Heart right ventricle (tissue), 16 donors: ENCODE measurements around the gene LRRC8C. TPM values are rescaled to one million over a fixed set of nuclear protein-coding genes. Genes with fewer than 3 reads are reported as not detected.
A peak's percentile ranks its signal among the peaks of the same experiment; 100 is the strongest.
"Not testable (repeated sequence)": the region's sequence is repeated elsewhere in the genome, so short reads cannot be mapped to it uniquely, and the experiment has no call there.

Experiments used
- ATAC-seq, 8 donors: fragments of 200-7000 bp; cut with Tn5 transposase; one replicate each; pipeline ENCODE4 v1.9.1; 2020; ENCODE audit warnings: mild to moderate bottlenecking in 8 of 8, moderate library complexity in 8 of 8, moderate number of reproducible peaks in 1 of 8
- DNase-seq, 2 donors: peaks; one replicate each; pipeline ENCODE4 v3.0.0-alpha.2; 2020
- H3K27ac ChIP-seq, 10 donors: fragments of 200-600 bp; sonication (generic) in 2 of 10; one replicate each; pipeline versions ENCODE4 v1.5.0 to v1.8.0; 2020 to 2022; ENCODE audit warnings: mild to moderate bottlenecking in 3 of 10
- H3K27me3 ChIP-seq, 7 donors: fragments of 200-600 bp; one replicate each; pipeline ENCODE4 v1.8.0; 2021 to 2022; ENCODE audit warnings: mild to moderate bottlenecking in 2 of 7
- H3K36me3 ChIP-seq, 9 donors: fragments of 200-600 bp; sonication (generic) in 1 of 9; one replicate each; pipeline versions ENCODE4 v1.5.0 to v1.8.0; 2020 to 2022; ENCODE audit warnings: mild to moderate bottlenecking in 2 of 9
- H3K4me1 ChIP-seq, 9 donors: fragments of 200-600 bp; sonication (generic) in 1 of 9; one replicate each; pipeline versions ENCODE4 v1.5.0 to v1.8.0; 2020 to 2022; ENCODE audit warnings: mild to moderate bottlenecking in 4 of 9
- H3K4me3 ChIP-seq, 10 donors: fragments of 200-600 bp; sonication (generic) in 2 of 10; one replicate each; pipeline versions ENCODE4 v1.5.0 to v1.8.0; 2020 to 2022; ENCODE audit warnings: mild to moderate bottlenecking in 7 of 10, moderate library complexity in 2 of 10
- H3K9me3 ChIP-seq, 11 donors: fragments of 200-600 bp in 10 of 11; sonication (generic) in 2 of 11; one replicate each; pipeline versions ENCODE4 v1.5.0 to v1.8.0; 2013 to 2022; ENCODE audit warnings: mild to moderate bottlenecking in 2 of 11, control low read depth in 1 of 11, moderate library complexity in 1 of 11
- WGBS, 2 donors: extraction: QIAGEN DNeasy Blood & Tissue Kit; methylation state at CpG; one replicate each; pipeline ENCODE4 v1.1.7; 2013; ENCODE audit warnings: inconsistent platforms in 1 of 2; 5-methylcytosine and 5-hydroxymethylcytosine counted together
- intact Hi-C, 10 donors: fragments of 100-400 bp; cut with DNase I; formaldehyde crosslinking; loops; one replicate each; pipeline versions ENCODE4 v1.11.1 to v1.14.2; 2022
- polyA plus RNA-seq, 2 donors: library from polyadenylated mRNA; stranded (reverse); fragments of 200-250 nt; gene quantifications; one replicate each; pipeline ENCODE4 v1.2.3, GENCODE V29; 2013
- total RNA-seq, 10 donors: library from RNA; stranded (reverse); fragmentation: NEBNext Ultra II Directional in 3 of 10; extraction: Animal tissue kit (Norgen Biotek cat#: 25700) in 3 of 10; gene quantifications; one replicate each; pipeline versions ENCODE4 v1.2.1 to v1.2.4, GENCODE V29; 2021 to 2023
- TF ChIP-seq, protein P1 (sequence below), 9 donors: fragments of 200-600 bp; sonication (generic) in 2 of 9; IDR thresholded peaks; one replicate each; pipeline versions ENCODE4 v1.5.0 to v1.8.0; 2021 to 2022; ENCODE audit warnings: antibody characterized with exemption in 9 of 9, mild to moderate bottlenecking in 5 of 9, moderate library complexity in 1 of 9
- donor health status: Arrhythmogenic right ventricular cardiomyopathy.
- donor health status: ischemic (EF 13 %, LVEDD 7.1; RV severe dilation, severe dysfunction).
- donor health status: healthy with polysubstance abuse.
- donor health status: DM: no; HTN: yes; CAD: no.
- donor health status: DM: no; HTN: no; CAD: no.
- donor health status: ischemic (EF 25% LVEDD 6.9; RV normal size, moderate dysfunction).
- donor health status: ischemic (EF 25% LVEDD 5.7; RV mildly dilated, moderate dysfunction).
- donor health status: healthy.
- donor health status: DM: yes; HTN: yes; CAD: no.
- donor health status: Ischemic cardiomyopathy.
- donor health status: ischemic (EF 35%, LVEDD 5.7; RV mildly dilated, moderate dysfunction).
- donor health status: nonischemic (EF 11% LVEDD 7.7; RV severe dilation, severe dysfunction).
- donor health status: DM: yes; HTN: yes; CAD: no.
- donor health status: PGD.
- donor health status: ischemic (EF 29% LVEDD 5.4; RV normal size, mild dysfunction).
- donor health status: nonischemic (EF 23%, LVEDD 6.1; RV moderate dilation, normal function).

Gene LRRC8C
- total and polyA plus RNA-seq, 12 donors, result 3.7 to 12.3 (median 8.2) TPM

DNA sequence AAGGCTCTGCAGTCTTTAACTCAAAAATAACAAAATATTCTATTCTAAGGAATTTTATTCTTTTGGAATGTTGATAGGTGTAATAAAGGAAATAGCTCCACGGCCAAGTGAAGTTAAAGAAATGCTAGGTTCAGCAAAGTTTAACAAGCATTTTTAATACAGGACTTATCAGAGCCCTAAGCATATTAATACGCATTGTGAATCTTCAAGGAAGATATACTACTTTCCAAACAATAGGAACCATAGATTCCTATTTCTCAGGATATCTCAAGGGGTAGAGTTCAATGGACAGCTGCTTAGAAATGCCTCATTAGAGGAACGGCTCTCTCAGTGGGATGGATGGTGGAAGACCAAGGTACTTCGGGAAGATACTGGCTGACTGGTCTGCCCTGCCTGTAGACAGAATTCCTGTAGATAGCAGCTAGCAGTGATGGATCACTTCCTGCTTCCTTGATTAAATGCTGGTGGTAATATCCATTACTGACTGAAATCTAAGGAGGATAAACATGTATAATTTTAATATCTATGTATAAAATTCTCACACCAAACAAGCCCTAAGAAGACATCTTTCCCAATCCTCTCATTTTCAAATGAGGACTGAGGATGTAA lies 8.1 kb upstream of the LRRC8C start:
- Histone ChIP-seq H3K4me3 (no peak overlapping the region), H3K4me1 (peaks cover 0 to 27% (median 7%) of the 10 kb centered on the region in 9 donors), H3K9me3 (no peaks in the 10 kb centered on the region), H3K27ac (peak overlapping the region in 2 of 10 donors; percentile 48 to 49), H3K36me3 (peaks cover 0 to 18% (median 0%) of the 10 kb centered on the region in 9 donors), H3K27me3 (no peaks in the 10 kb centered on the region)
- TF ChIP-seq, protein P1, sequence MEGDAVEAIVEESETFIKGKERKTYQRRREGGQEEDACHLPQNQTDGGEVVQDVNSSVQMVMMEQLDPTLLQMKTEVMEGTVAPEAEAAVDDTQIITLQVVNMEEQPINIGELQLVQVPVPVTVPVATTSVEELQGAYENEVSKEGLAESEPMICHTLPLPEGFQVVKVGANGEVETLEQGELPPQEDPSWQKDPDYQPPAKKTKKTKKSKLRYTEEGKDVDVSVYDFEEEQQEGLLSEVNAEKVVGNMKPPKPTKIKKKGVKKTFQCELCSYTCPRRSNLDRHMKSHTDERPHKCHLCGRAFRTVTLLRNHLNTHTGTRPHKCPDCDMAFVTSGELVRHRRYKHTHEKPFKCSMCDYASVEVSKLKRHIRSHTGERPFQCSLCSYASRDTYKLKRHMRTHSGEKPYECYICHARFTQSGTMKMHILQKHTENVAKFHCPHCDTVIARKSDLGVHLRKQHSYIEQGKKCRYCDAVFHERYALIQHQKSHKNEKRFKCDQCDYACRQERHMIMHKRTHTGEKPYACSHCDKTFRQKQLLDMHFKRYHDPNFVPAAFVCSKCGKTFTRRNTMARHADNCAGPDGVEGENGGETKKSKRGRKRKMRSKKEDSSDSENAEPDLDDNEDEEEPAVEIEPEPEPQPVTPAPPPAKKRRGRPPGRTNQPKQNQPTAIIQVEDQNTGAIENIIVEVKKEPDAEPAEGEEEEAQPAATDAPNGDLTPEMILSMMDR (IDR thresholded peaks at IDR 0.05), result no peak
- WGBS, 2 donors, result 70 to 79% methylated on average over 4 of the region's 4 CpGs
- ATAC-seq (no peak), DNase-seq (no peak)
- intact Hi-C loops, result loop anchor here in 2 of 10 donors (10.0 kb wide), 2 partner anchors 80 to 370 kb away; partner anchors contain the start of gene ZNF326 (in 1 of the 2)

DNA sequence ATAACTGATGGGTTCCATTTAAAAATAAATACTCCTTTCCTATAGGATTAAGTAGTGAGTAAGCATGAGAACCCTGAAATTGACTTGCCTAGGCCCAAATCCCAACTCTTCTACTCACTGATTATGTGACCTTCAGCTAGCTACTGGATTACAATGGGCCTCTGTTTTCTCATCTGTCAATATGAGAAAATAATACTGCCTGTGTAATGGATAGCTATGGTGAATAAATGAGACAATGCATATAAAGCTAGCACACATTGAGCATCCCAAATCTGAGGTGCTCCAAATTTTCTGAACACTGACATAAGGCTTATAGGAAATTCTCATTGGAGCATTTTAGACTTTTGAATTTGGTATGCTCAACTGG lies 5.3 kb upstream of the LRRC8C start:
- ATAC-seq, result no peak

DNA sequence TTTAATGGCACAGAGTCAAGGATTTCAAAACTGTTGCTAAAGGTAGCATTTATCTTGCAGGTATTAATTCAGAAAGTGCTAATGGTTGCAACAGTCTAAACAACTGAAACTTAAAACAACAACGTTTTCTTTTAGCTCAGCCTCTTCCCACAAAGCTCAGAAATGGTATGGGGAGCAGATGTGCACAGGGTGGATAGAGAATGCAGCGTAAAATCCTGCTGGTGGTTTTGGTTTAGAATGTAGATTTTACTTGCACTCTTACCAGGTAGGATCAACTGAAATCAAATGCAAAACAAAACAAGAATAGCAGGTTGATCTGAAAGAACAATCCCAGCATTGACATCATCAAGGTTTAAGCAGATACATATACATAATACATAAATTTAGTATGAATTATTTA lies 3.8 kb upstream of the LRRC8C start:
- DNase-seq (no peak), ATAC-seq (no peak)
- TF ChIP-seq, protein P1 (IDR thresholded peaks at IDR 0.05), result no peak
- peaks cover 0 to 16% (median 0%) of the 10 kb centered on the region in 9 donors for H3K36me3 ChIP-seq
- H3K27ac ChIP-seq, result peak overlapping the region in 1 of 10 donors; percentile 4
- 83 to 84% methylated on average over 2 of the region's 2 CpGs for WGBS, 2 donors
- intact Hi-C loops, result loop anchor here in 2 of 10 donors (10.0 kb wide), 2 partner anchors 76 to 366 kb away; partner anchors contain the start of gene ZNF326 (in 1 of the 2)
- no peaks in the 10 kb centered on the region for H3K27me3 ChIP-seq
- no peak overlapping the region for H3K4me3 ChIP-seq
- H3K4me1 ChIP-seq, result peaks cover 8 to 51% (median 35%) of the 10 kb centered on the region in 9 donors
- H3K9me3 ChIP-seq, result no peaks in the 10 kb centered on the region

More for the DNA sequence above, 5.3 kb upstream of the LRRC8C start:
- Histone ChIP-seq H3K4me3 (no peak overlapping the region), H3K9me3 (no peaks in the 10 kb centered on the region), H3K36me3 (peaks cover 0 to 18% (median 0%) of the 10 kb centered on the region in 9 donors), H3K27me3 (no peaks in the 10 kb centered on the region), H3K27ac (no peak overlapping the region), H3K4me1 (peaks cover 8 to 51% (median 32%) of the 10 kb centered on the region in 9 donors)
- intact Hi-C loops, result loop anchor here in 2 of 10 donors (10.0 kb wide), 2 partner anchors 77 to 367 kb away; partner anchors contain the start of gene ZNF326 (in 1 of the 2)
- TF ChIP-seq, protein P1 (IDR thresholded peaks at IDR 0.05), result no peak
- no peak for DNase-seq

DNA sequence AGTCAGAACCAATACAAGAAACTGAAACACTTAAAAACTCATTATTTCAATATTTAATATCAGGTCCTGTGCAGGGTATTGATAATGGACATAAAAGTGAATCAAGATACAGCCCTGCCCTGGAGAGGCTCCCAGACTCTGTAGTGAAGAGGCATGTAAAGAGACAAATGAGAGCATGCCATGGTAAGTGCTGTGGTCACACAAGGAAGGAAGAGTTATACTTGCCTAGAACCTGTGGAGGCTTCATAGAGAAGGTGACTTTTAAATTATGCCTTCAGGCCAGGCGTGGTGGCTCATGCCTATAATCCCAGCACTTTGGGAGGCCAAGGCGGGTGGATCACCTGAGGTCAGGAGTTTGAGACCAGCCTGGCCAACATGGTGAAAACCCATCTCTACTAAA lies 3.3 kb upstream of the LRRC8C start:
- WGBS, 2 donors, result 93 to 100% methylated on average over 2 of the region's 2 CpGs
- H3K27me3 ChIP-seq, H3K9me3 ChIP-seq, DNase-seq, ATAC-seq, H3K4me3 ChIP-seq: not testable (repeated sequence)
- intact Hi-C loops, result loop anchor here in 2 of 10 donors (10.0 kb wide), 2 partner anchors 75 to 365 kb away; partner anchors contain the start of gene ZNF326 (in 1 of the 2)
- Histone ChIP-seq H3K36me3 (peaks cover 0 to 16% (median 0%) of the 10 kb centered on the region in 9 donors), H3K27ac (peak overlapping the region in 1 of 10 donors; percentile 99), H3K4me1 (peaks cover 8 to 51% (median 34%) of the 10 kb centered on the region in 9 donors)

DNA sequence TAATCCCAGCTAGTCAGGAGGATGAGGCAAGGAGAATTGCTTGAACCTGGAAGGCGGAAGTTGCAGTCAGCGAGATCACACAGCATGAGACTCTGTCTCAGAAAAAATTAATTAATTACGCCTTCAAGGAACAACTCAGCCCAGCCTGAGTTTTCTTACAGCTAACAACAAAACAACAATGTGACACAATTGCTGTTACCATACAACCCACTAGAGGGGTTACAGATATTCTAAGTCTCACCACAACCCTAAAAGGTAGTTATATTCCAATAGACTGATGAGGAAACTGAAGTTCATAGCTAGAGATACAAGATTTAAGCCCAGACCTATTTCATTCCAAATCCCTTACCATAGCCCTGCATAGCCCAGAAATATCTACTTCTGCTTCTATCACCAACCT lies 2.9 kb upstream of the LRRC8C start:
- H3K4me1 ChIP-seq, result peaks cover 8 to 51% (median 33%) of the 10 kb centered on the region in 9 donors
- H3K9me3 ChIP-seq, result no peaks in the 10 kb centered on the region
- H3K4me3 ChIP-seq, result no peak overlapping the region
- H3K27ac ChIP-seq, result peak overlapping the region in 1 of 10 donors; percentile 99
- DNase-seq (no peak), ATAC-seq (no peak)
- peaks cover 0 to 13% (median 0%) of the 10 kb centered on the region in 9 donors for H3K36me3 ChIP-seq
- intact Hi-C loops, result loop anchor here in 9 of 10 donors (5.0 to 10.0 kb wide), 5 partner anchors 62 to 365 kb away; partner anchors contain the start of gene ZNF326 (in 2 of the 9)
- WGBS, 2 donors, result 99% methylated on average over 3 of the region's 3 CpGs
- TF ChIP-seq, protein P1 (IDR thresholded peaks at IDR 0.05), result no peak
- H3K27me3 ChIP-seq, result no peaks in the 10 kb centered on the region
